Measurements from ENCODE around the gene TMEM143.
"Not testable (repeated sequence)": the region's sequence is repeated elsewhere in the genome, so short reads cannot be mapped to it uniquely, and the experiment has no call there.

TMEM143 gene

DNA sequence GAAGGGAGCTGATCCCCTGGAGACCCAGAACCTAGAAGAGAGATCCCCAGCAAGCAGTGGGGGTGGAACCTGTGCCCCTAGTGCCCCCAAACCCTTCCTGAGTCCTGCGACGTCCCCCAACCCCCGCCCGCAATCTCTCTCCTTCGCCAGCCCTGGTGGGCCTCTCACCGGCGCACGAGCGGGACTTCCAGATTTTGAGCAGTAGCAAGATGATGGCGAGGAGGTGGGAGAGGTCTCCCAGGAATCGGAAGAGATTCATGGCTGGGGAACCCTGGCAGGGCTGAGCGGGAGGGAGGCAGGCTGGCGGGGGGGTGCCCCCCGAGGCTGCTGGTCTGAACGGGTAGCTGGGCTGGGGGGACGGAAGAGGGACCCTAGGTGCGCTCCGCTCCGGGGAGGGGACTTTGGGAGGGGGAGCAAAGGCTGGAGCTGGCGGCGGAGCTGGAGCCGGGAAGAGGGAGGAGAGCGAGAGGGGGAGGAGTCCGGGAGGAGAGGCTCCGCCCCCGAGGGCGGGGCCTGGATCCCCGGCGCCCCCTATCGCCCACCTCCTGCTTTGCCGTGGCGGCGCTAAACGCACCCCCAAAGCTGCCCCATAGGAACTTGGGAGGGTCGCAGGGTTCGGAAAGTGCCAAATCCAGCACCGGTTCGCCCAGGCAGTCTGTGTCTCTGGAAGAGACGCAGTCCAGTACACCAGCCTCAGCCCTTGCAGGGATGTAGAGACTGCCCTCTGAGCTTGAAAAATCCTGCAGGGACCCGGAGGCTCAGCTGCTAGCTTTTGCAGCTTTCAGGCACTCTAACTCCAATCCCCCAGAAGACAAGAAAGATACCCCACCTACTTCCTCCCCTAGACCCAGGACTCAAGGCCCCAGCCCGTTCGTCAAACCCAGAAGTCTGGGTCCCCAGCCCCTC lies 27.6 kb upstream of the TMEM143 start, which contains the start of gene KDELR1:
KDELR1 (minus strand) TSS at position 452 of the 906 bp plus-strand sequence; CDS start at position 259, 193 bp downstream.
- FAIRE-seq (peak; percentile 26), DNase-seq (ENCODE audit: insufficient read length, low spot score) (peak; percentile 85)

DNA sequence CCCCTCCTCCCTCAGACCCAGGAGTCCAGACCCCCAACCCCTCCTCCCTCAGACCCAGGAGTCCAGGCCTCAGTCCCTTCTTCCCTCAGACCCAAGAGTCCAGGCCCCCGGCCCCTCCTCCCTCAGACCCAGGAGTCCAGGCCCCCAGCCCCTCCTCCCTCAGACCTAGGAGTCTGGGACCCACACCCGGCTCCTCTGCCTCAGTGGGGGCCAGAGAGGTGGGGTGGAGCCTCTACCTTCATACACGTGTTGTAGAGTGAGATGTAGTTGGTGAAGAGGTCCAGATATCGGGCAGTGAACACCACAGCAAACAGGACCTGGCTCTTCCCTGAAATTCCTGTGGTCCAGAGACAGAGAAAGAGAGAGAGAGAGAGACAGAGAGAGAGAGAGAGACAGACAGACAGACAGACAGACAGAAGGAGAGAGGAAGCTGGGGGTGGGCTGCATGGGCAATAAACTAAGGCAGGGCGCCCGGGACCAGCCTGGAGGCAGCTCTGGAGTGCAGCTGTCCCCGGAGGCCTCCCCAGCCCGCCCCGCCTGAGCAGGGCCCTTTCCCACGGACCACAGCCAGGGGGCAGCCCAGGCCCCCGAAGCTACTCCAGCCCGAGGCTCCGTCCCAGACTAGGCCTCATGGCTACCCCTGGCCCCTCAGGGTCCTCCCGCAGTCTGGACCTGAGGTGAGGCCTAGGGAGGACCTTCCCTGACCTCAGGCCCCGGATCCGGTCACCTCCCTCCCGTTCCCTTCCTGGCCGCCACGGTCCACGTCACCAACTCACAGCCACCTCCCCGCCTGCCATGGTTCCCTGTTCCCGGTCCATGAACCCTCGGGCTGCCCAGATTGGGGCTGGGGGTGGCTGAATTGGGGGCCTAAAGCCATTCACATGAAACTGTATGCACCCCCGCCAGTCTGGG lies 26.7 kb upstream of the TMEM143 start:
- peak; percentile 52 for DNase-seq (ENCODE audit: insufficient read length, low spot score)

DNA sequence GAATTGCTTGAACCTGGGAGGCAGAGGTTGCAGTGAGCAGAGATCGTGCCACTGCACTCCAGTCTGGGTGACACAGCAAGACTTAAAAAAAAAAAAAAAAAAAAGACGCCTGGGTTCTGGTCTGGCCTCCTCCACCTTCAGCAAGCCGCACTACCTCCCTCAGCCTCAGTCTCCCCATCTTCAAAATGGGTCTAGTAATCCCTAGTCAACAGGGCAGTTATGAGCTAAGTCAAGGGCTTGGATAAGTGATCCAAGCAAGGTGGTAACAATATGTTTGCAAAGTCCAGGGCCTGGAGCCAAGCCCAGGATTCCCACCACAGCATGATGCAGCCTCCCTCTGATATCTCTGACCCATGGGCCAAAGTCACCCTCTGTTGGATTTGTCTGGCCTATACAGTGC lies 23.2 kb upstream of the TMEM143 start:
- FAIRE-seq, result no peak

More for the DNA sequence above, 26.7 kb upstream of the TMEM143 start:
- peak; percentile 78 for FAIRE-seq

GRCh38 chr19:48385461-48386087 lies 21.8 kb upstream of the TMEM143 start:
- FAIRE-seq, result no peak

More for the DNA sequence above, 23.2 kb upstream of the TMEM143 start:
- DNase-seq (ENCODE audit: insufficient read length, low spot score), result no peak

GRCh38 chr19:48382286-48382685 lies 18.5 kb upstream of the TMEM143 start:
- no peak for FAIRE-seq
- DNase-seq (ENCODE audit: insufficient read length, low spot score), result no peak

More at GRCh38 chr19:48385461-48386087, 21.8 kb upstream of the TMEM143 start:
- no peak for DNase-seq (ENCODE audit: insufficient read length, low spot score)

DNA sequence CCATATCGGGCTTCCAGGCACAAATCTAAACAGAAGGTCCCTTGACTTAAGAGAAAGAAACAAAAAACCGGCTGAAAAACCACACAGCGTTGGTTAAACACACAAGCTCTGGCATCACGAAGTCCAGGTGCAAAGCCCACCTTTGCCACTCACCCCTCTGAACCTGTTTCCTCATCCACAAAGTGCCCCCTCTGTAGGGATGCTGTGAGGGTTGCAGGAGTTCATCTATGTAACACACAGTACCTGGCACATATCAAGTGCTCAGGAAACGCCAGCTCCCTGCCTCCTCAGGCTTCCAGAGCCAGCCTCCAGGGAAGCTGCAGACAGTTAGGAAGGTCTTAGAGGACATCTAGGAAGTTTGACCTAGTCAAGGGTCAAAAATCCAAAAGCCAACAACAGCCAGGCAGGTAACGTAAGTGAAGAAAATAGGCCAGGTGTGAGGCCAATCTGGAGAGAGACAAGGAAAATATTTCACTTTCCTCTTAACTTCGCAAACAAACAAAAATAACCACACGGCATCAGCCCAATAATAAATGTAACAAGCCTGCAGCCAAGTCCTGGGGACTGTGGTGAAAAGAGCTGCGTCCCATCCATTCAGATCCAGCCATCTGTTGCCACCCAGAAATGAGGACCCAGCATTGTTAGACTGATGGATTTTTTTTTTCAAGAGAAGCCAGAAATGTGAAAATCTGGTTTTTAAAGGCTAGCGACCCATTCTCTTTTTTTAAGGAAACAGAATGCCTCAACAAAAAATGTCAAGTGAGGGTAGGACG lies 17.6 kb upstream of the TMEM143 start:
- no peak for DNase-seq (ENCODE audit: insufficient read length, low spot score)
- FAIRE-seq, result no peak

- FAIRE-seq (no peak), DNase-seq (ENCODE audit: insufficient read length, low spot score) (no peak)
These were observed 15.3 kb upstream of the TMEM143 start for GRCh38 chr19:48379058-48379457.

GRCh38 chr19:48378194-48378570 lies 14.4 kb upstream of the TMEM143 start:
- FAIRE-seq (no peak), DNase-seq (ENCODE audit: insufficient read length, low spot score) (no peak)

- FAIRE-seq (no peak), DNase-seq (ENCODE audit: insufficient read length, low spot score) (no peak)
These were observed 9.8 kb upstream of the TMEM143 start for GRCh38 chr19:48373567-48373966.

GRCh38 chr19:48372904-48373303 lies 9.2 kb upstream of the TMEM143 start:
- FAIRE-seq (no peak), DNase-seq (ENCODE audit: insufficient read length, low spot score) (no peak)

DNA sequence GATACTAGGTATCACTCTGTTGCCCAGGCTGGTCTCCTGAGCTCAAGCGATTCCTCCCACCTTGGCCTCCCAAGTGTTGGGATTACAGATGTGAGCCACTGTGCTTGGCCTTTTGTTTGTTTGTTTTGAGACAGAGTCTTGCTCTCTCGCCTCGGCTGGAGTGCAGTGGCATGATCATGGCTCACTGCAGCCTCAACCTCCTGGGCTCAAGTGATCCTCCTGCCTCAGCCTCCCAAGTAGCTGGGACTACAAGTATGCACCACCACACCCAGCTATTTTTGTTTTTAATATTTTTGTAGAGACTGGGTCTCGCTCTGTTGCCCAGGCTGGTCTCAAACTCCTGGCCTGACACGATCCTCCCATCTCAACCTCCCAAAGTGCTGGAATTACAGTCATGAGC lies 8.0 kb upstream of the TMEM143 start:
- not testable (repeated sequence) for DNase-seq (ENCODE audit: insufficient read length, low spot score); FAIRE-seq

- DNase-seq (ENCODE audit: insufficient read length, low spot score) (no peak), FAIRE-seq (no peak)
These were observed 7.6 kb upstream of the TMEM143 start for GRCh38 chr19:48371367-48371766.

GRCh38 chr19:48370955-48371354 lies 7.2 kb upstream of the TMEM143 start:
- no peak for FAIRE-seq
- no peak for DNase-seq (ENCODE audit: insufficient read length, low spot score)

- no peak for DNase-seq (ENCODE audit: insufficient read length, low spot score)
- no peak for FAIRE-seq
These were observed 5.2 kb upstream of the TMEM143 start for GRCh38 chr19:48368936-48369335.

- DNase-seq (ENCODE audit: insufficient read length, low spot score) (no peak), FAIRE-seq (no peak)
These were observed 4.1 kb upstream of the TMEM143 start for GRCh38 chr19:48367855-48368254.

DNA sequence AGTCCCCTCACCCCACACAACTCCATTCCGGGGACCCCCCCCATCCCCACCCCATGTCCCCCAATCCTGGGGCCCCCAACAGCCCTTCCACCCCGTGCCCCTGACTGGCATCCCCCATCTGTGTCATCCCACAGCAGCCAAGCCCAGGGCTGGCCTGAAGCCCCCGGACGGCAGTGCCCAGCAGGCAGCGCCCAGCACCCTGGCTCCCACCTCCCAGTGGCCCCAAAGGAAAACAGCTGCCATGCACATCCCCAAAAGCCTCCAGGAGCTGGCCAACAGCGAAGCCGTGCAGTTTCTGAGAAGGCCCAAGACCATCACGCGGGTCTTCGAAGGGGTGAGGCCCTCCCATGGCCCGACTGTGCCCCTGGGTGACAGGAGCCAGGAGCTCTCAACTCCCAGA lies 1.9 kb upstream of the TMEM143 start:
- DNase-seq (ENCODE audit: insufficient read length, low spot score), result no peak
- FAIRE-seq, result no peak

DNA sequence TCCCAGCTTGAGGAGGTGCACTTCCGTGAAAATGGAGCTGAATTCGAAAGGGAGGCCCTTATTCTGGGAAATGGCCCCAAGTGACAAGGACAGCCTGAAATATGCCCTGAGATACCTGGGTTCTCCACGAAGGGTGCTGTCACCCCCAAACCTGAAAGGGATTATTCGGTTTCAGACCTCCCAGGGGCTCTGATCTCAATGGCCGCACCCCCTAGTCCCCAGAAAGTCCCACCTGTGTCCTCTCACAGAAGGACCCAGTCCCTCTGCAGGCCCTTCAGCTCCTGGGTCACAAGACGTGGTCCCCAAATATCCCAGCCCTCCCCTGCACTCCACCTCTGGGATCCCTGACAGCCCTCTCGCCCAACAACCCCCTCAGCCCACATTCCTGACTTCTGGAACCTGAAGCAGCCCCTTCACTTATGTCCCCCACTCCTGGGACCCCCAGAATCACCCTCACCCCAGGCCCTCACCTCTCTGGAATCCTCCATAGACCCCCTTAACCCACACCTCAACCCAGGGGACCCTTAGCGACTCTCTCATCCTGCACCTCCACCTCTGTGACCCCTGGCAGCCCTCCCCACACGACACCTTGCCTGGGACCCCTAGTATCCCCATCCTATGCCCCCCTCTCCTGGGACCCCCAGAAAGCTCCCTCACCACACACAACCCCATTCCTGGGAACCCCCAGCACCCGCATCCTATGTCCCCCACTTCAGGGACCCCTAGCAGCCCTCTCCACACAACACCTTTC lies 1.0 kb upstream of the TMEM143 start:
- DNase-seq (ENCODE audit: insufficient read length, low spot score) (no peak), FAIRE-seq (no peak)

GRCh38 chr19:48363500-48363809 lies 285 bp downstream of the TMEM143 start:
- DNase-seq (ENCODE audit: insufficient read length, low spot score) (no peak), FAIRE-seq (no peak)

- FAIRE-seq (peak; percentile 83), DNase-seq (ENCODE audit: insufficient read length, low spot score) (peak; percentile 80)
These were observed 832 bp downstream of the TMEM143 start for GRCh38 chr19:48362716-48363499.
